HG03342 (cell line): ENCODE results near the gene SCN2B.

Experiments
- ATAC-seq: cut with Tn5 transposase; IDR thresholded peaks from one replicate; pipeline ENCODE4 v1.9.1; 2021; ENCODE audit warnings: mild to moderate bottlenecking, moderate library complexity; ENCODE audit not compliant: unreplicated experiment

The SCN2B gene

DNA sequence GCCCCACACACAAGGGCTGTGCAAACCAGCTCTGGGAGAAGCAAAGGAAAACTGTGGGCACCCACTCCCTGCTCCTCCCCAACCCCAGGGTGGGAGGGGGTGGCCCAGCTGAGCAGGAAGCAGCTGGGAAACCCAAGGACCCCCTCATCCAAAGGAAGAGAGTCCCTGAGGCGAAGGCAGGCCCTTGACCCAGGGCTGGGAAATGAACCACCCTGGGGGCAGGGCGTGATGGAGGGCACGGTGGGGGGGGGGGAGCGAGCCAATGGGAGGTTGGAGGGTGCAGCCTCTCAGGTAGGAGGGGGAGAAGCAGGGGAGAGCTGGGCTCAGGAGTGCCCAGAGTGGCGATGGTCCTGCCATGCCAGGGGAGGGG is 40.7 kb downstream of the SCN2B start:
- ATAC-seq: no peak

DNA sequence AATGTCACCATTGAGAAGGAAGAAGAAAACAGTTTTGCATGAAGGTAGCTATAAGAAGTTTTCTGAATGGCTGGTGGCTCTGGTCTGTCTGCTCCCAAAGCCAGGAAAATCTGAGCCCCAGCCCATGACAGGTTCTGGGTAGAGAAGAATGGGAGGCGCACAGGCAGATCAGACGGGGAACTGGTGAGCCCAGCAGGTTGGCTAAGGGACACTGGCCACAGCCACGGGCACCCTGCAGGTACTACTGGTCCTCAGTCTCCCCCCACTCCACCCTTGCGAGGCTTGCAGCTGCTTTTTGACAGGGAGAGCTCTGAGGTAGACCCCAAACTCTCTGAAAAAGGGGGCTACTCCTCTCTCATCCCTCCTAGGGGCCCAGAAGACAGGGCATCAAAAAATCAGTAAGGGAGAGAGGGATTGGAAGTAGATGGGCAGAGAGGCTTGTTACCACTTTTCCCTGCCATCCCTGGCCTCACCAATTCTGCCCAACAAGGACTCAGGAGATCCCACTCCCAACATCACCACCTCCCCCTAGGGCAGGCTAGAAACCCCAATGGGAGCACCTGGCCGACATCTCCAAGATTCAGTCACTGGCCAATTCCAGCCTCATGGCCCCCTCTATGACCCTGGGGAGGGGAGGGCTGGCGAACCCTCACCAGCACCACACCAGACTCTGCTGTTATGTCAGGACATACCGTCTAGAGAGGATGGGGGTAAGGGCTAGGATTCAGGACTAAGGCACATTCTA is 41.2 kb downstream of the SCN2B start:
- no peak for ATAC-seq

DNA sequence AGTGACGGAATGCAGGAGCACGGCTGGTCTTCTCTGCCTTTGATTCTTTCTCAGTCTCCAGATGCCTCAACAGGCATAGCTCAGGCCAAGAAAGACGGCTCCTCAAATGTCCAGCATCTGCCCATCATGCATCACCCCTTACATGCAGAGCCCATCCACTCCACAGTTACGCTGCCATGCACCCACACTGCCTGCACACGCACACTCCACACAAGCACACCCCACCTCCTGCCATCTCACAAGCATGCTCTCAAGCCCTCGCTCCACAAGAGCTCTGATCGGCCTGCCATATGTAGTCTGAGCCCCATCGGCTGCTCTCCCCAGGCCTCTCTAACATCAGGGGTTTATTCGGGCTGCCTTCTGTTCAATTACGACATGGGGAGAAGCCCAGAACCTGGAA is 42.6 kb downstream of the SCN2B start:
- ATAC-seq: no peak

DNA sequence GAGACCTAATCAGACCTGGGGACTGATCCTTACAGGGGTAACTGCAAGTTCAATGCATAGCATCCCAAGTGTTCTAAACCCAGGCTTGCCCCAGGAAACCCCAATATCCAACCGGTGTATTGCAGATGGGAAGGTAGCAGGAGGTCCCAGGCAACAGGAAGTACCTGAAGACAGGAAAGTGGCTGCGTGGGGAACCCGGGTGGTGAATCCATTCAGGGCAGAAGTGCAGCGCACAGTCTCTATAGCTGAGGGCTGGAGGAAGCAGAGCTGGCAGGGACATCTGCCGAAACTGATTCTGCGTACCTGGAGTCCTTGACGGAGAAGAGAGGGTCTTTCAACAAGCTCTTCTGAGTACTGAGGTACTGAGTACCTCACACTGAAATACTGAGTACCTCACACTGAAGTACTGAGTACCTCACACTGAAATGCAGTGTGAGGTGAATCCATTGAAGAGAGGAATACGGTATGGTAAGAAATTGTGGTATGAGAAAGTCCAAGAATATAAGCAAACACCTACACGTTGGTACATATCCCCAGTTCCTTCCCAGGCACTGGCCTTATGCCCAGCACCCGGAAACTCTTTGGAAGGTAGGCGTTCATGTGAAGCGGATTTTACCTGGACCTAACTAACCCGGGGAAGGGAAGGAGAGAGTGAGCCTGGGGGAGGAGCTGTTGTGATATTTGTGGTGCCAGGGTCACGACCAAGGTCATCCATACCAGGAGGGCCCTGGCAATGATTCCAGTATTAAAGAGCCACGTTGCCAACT is 43.9 kb downstream of the SCN2B start:
- no peak for ATAC-seq

DNA sequence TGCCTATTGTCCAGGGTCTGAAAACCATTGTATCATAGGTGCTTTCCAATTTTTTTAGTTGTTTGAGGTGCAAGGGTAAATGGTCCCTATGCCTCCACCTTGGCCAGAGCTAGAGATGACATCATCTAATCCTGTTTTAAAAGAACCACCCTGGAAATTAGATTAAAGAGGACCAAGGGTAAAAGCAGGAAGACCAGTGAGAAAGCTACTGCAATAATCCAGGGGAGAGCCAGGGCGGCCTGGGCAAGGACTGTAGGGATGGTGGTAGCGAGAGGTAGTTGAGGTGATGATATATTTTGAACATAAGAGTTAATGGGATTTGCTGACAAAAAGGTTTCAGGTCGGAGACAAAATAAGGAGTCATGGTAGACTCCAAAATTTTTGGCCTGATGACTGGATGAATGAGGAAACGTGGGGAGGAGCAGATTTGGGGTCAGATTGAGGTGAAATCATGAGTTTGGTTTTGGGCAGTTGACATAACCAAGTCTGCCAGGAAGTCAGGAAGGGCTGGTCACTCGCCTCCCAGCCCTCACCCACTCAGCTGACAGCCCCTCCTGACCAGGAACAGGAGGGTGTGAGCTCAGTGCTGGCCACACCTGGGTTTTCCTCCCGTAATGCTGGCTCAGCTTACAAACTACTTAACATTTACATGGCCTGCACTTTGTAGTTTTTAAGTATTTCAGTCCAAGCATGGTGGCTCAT is 46.8 kb downstream of the SCN2B start:
- ATAC-seq: no peak

DNA sequence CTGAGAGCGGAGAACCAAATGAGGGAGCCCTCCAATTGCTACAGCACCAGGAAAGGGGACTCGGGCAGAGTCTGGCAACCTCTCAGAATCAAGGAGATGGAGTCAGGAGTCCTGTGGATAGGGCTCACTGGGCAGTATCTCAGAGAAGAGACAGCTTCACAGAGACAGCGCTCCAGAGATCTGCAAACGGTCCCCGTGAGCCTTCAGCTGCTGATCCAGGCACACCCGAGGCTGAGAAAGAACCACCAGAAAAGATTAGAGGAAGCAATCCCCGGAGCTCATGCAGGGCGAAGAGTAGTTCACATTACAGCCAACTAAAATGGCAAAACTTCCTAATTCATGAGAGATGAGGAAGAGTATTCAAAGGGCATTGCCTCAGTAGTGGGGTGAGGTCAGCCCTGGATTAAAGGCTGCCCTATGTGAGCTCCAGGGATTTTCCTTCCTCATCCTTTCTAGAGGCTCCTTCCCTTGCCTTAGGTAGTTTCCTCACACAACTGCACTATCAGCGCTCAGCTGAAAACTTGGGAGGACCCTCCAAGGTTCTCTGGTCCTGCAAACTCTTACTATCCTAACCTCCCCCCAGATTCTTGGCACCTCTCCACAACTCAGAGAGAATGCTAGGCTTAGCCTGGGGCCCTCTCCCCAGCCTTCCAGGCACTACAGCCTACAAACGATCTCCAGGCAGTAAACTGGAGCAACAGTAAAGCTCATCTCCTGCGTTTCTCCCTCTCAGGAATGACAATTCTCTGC is 47.5 kb downstream of the SCN2B start:
- ATAC-seq: no peak

DNA sequence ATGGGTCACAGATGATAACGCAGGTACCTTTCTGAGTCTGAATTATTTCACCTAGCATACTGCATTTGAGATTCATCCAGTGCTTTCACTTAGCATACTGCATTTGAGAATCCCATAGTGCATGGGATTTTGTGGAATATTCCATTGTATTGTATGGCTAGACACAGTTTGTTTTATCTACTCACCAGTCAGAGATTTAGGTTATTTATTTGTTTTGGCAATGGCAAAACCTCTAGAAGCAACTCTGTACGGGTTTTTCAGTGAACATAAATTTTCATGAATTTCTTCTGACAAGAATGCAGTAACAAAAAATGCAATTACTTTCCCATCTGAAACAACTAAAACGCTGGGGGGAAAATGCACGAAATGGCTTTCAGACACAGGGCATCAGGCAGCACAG is 48.1 kb downstream of the SCN2B start:
- ATAC-seq: no peak

DNA sequence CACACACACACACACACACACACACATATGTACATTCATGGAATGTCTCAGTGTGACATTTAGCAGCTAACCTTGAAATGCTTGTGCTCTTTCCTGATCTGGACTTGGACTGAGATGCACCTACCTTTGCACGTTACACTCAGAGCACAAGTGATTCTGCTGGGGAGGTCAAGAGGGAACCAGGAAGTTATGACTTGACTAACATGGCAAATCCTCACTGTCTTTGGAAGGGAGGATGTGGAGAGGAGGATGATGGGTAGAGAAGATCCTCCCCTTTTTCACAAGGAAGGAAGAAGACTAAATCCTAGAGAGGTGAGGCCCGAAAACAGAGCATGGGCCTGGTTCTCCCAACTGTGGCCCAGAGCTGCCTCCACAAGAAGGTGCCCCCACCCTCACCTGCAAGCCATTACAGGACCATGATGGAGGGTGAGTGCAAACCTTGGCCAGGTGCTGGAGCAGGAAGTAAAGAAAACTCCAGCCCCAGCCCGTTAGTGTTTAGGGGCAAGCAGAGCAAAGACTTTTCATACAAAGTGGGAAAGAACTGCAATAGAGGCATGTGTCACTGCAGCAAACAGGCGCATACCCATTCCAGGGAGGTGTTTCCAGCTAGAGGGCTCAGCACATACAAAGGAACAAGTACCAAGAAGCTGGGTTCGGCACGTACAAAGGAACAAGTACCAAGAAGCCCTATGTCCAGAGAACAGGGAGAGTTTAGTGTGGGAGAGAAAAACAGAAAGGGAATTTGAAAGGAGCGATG is 50.2 kb downstream of the SCN2B start:
- ATAC-seq: no peak

DNA sequence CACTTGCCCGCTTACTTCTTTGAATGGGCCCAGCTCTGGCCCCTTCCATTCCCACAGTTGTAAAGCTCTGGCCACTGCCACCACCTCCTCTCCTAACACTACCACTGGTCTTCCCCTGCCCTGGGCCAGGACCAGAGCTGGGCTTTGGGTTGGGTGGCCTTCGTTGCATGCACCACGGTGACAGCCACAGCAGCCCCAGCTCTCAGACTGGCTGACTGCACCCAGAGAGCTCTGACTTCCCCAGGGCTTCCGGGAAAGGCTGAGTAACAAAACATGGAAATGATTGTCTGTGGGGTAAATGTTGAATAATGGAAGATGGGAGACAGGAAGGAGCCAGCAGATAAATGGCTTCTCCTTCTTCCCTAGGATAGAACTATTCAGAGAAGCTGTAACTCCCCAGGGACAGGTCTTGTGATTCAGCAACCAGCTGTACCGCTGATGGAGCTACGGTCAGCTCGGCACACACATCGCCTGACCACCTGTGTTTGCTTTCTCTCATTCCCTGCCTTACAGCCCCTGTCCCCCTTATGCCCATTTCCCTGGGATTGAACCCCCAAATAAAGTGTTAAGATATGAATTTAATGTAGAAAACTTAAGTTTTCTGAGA is 51.4 kb downstream of the SCN2B start:
- ATAC-seq: no peak

DNA sequence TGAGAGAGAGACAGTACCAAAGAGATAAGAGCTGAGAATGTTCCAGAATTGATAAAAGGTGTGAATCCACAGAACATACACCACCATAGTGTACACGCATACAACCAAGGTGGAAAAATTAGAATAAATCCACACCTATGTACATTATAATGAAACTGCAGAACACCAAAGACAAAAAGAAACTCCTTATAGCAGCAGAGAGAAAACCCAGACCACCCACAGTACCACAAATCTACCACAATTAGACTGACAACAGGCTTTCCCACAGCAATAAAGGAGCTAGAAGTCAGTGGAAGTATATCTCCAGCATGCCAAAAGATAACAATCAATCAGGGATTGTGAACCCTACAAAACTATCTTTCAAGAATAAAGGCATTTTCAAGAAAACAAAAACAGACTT is 55.6 kb downstream of the SCN2B start:
- no peak for ATAC-seq

DNA sequence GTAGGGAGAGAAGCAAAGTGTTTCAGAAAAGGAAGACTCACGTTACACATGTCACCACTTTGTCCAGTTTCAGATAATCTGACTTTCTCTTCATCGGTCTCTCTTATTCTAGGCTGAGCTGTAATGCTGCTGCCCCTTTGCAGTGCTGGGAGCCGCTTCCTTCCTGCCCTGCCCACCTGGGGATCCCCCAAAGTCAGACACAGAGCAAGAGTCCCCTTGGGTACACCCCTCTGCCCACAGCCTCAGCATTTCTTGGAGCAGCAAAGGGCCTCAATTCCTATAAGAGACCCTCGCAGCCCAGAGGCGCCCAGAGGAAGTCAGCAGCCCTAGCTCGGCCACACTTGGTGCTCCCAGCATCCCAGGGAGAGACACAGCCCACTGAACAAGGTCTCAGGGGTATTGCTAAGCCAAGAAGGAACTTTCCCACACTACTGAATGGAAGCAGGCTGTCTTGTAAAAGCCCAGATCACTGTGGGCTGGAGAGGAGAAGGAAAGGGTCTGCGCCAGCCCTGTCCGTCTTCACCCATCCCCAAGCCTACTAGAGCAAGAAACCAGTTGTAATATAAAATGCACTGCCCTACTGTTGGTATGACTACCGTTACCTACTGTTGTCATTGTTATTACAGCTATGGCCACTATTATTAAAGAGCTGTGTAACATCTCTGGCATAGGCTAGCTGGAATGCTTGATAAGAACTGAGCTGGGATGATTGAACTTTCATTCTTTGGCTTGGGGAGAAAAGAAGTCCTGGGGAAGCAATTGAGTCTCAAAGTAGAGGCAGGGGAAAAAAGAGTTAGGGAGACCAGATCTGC is 58.4 kb downstream of the SCN2B start:
- ATAC-seq: no peak

DNA sequence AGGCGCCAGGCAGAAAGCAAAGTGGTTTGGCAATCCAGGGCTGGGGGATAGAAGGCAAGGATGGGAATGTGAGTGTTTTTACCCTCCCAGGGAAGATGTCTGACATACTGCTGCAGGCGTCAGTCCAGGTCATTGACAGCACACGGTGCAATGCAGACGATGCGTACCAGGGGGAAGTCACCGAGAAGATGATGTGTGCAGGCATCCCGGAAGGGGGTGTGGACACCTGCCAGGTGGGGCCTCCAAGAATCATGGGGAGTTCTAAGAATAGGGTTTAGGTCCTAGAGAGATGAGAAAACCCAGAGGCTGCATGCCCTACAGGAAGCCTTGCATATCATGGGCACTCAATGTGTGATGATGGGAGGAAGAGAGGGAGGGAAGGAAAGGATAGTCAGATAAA is 61.4 kb downstream of the SCN2B start:
- ATAC-seq: no peak

DNA sequence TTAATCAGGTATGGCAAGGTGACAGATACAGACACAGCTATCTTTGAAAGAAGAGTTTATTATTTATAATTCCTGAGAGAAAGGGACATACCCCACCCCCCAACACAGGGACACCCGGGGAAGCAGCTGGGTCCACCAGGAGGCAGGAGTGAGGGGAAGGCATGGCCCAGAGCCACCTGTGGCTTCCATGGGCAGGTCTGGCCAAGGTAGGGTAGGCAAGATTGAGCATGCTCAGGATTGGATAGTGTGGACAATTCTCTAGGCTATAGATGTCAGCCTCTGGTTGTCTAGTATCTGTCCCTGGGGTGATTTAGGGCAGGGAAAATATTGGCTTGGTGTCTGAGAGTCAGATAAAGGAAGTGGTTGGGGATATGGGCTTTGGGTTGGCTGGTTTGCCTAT is 62.2 kb downstream of the SCN2B start:
- no peak for ATAC-seq

DNA sequence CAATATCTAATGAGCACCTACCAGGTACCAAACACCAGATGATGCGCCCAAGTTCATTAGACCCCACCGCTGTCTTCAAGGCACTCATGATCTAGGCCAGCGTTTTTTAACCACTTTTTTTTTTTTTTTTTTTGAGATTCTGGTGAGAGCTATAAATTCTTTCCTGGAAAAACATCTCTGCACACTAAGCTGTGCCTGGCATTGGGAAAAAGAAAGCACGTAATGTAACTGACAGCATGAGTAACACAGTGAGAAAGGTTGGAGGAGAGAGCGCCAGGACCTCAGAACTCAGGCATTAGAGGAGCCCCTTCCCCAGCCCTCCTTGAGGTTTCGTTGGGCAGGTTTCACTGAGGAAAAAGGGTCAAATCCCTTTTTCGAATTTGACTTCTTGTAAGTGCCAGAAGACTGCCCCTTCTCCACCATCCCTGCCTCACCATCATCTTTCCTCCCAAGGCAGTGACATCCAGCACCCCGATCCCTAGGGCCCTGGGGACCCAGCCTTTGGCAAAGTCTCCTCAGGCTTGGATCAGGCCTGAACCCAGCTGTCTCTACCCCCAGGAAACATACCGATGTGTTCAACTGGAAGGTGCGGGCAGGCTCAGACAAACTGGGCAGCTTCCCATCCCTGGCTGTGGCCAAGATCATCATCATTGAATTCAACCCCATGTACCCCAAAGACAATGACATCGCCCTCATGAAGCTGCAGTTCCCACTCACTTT is 63.6 kb downstream of the SCN2B start:
- no peak for ATAC-seq
